ENCODE measurements around the gene TMEM184A. TPM values are rescaled to one million over a fixed set of nuclear protein-coding genes. Genes with fewer than 3 reads are reported as not detected.

TMEM184A gene
- total and polyA plus RNA-seq, 8 donors = 3.8 to 99.4 (median 17.2) TPM

GRCh38 chr7:1545417-1546246, 10.4 kb downstream of the TMEM184A start:
- H3K27me3 ChIP-seq = no peaks in the 10 kb centered on the region
- H3K36me3 ChIP-seq = peaks cover 19 to 85% (median 67%) of the 10 kb centered on the region in 4 donors
- TF ChIP-seq EP300 (IDR thresholded peaks at IDR 0.05) (no peak), POLR2A (IDR thresholded peaks at IDR 0.05) (no peak), POLR2AphosphoS5 (IDR thresholded peaks at IDR 0.05) (no peak)
- TF ChIP-seq, protein P1, sequence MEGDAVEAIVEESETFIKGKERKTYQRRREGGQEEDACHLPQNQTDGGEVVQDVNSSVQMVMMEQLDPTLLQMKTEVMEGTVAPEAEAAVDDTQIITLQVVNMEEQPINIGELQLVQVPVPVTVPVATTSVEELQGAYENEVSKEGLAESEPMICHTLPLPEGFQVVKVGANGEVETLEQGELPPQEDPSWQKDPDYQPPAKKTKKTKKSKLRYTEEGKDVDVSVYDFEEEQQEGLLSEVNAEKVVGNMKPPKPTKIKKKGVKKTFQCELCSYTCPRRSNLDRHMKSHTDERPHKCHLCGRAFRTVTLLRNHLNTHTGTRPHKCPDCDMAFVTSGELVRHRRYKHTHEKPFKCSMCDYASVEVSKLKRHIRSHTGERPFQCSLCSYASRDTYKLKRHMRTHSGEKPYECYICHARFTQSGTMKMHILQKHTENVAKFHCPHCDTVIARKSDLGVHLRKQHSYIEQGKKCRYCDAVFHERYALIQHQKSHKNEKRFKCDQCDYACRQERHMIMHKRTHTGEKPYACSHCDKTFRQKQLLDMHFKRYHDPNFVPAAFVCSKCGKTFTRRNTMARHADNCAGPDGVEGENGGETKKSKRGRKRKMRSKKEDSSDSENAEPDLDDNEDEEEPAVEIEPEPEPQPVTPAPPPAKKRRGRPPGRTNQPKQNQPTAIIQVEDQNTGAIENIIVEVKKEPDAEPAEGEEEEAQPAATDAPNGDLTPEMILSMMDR (IDR thresholded peaks at IDR 0.05) = no peak
- DNase-seq = no peak
- intact Hi-C loops (cut with DNase I; ENCODE audit: low total_unique reads) = no loop called here
- peak overlapping the region in 4 of 5 donors; percentile 2 to 54 (median 36) for H3K27ac ChIP-seq
- H3K4me3 ChIP-seq = no peak overlapping the region
- H3K4me1 ChIP-seq = peaks cover 4 to 20% (median 15%) of the 10 kb centered on the region in 4 donors
- WGBS, 5 donors = 63 to 78% (median 68%) methylated on average over 24 to 40 of the region's 40 CpGs
- no peaks in the 10 kb centered on the region for H3K9me3 ChIP-seq

DNA sequence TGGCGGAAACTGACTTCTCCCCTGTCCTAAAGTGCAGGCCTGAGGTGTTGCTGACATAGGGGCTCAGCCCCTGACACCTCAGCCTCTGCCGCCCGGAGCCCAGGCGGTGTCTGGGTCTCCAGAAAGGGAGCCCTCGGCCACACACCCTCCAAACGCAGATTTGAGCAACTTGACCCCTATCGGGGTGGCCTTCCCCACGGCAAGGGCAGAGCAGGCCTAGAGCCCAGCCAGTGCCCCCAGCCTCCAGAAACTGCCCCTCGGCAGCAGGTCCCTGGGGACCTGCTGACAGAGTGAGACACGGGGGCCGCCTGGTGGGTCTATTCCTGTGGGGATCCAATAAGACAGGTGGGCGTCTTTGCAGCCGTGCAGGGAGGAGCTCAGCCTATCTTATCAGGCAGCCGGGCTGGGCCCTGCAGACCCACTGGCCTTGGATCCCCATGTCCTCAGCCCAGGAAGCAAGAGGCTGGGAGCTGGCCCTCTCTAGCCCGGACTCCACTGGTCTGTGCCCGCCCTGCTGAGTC, 11.0 kb downstream of the TMEM184A start:
- H3K4me3 ChIP-seq = no peak overlapping the region
- peaks cover 26 to 85% (median 67%) of the 10 kb centered on the region in 4 donors for H3K36me3 ChIP-seq
- no peak for TF ChIP-seq POLR2AphosphoS5 (IDR thresholded peaks at IDR 0.05)
- TF ChIP-seq EP300 (IDR thresholded peaks at IDR 0.05) = no peak
- TF ChIP-seq POLR2A (IDR thresholded peaks at IDR 0.05) = no peak
- TF ChIP-seq, protein P1 (IDR thresholded peaks at IDR 0.05) = no peak
- peak overlapping the region in 2 of 5 donors; percentile 26 to 38 for H3K27ac ChIP-seq
- DNase-seq = no peak
- peaks cover 4 to 20% (median 15%) of the 10 kb centered on the region in 4 donors for H3K4me1 ChIP-seq
- no peaks in the 10 kb centered on the region for H3K9me3 ChIP-seq
- 77 to 84% (median 80%) methylated on average over 9 to 16 of the region's 16 CpGs for WGBS, 5 donors
- intact Hi-C loops (cut with DNase I; ENCODE audit: low total_unique reads) = no loop called here
- no peaks in the 10 kb centered on the region for H3K27me3 ChIP-seq

- no peaks in the 10 kb centered on the region for H3K27me3 ChIP-seq
- H3K27ac ChIP-seq = peak overlapping the region in 1 of 5 donors; percentile 38
- peaks cover 4 to 21% (median 16%) of the 10 kb centered on the region in 4 donors for H3K4me1 ChIP-seq
- H3K9me3 ChIP-seq = no peaks in the 10 kb centered on the region
- H3K4me3 ChIP-seq = no peak overlapping the region
- WGBS, 5 donors = 71 to 84% (median 78%) methylated on average over 32 to 41 of the region's 41 CpGs
- H3K36me3 ChIP-seq = peaks cover 32 to 85% (median 67%) of the 10 kb centered on the region in 4 donors
- DNase-seq = no peak
- TF ChIP-seq, protein P1 (IDR thresholded peaks at IDR 0.05) = no peak
- TF ChIP-seq POLR2AphosphoS5 (IDR thresholded peaks at IDR 0.05) (no peak), EP300 (IDR thresholded peaks at IDR 0.05) (no peak), POLR2A (IDR thresholded peaks at IDR 0.05) (no peak)
- intact Hi-C loops (cut with DNase I; ENCODE audit: low total_unique reads) = no loop called here
Measured at GRCh38 chr7:1544178-1544895, 11.7 kb downstream of the TMEM184A start.

DNA sequence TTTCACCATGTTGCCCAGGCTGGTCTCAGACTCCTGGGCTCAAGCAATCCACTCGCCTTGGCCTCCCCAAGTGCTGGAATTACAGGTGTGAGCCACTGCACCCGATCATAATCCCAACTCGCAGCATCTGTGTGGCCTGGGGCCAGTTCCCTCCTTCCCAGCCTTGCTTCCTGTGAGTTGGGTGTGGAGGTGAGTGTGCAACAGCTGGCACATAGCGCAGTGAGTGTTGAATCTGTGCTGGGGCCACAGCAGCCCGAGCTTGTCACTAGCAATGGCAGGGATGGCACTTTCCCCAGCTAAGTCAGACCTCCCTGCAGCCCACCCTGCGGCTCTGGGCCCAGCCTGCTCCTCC, 12.2 kb downstream of the TMEM184A start:
- Histone ChIP-seq H3K27ac (peak overlapping the region in 1 of 5 donors; percentile 21), H3K27me3 (no peaks in the 10 kb centered on the region)
- DNase-seq = peak in 1 of 2 donors; percentile 19

More for the DNA sequence above, 12.2 kb downstream of the TMEM184A start:
- 72 to 87% (median 77%) methylated on average over 5 to 6 of the region's 6 CpGs for WGBS, 5 donors
- TF ChIP-seq, protein P1 (IDR thresholded peaks at IDR 0.05) = no peak
- TF ChIP-seq POLR2A (IDR thresholded peaks at IDR 0.05) = no peak
- TF ChIP-seq POLR2AphosphoS5 (IDR thresholded peaks at IDR 0.05) = no peak
- TF ChIP-seq EP300 (IDR thresholded peaks at IDR 0.05) = no peak
- intact Hi-C loops (cut with DNase I; ENCODE audit: low total_unique reads) = no loop called here
- no peak overlapping the region for H3K4me3 ChIP-seq
- no peaks in the 10 kb centered on the region for H3K9me3 ChIP-seq
- peaks cover 37 to 85% (median 67%) of the 10 kb centered on the region in 4 donors for H3K36me3 ChIP-seq
- H3K4me1 ChIP-seq = peaks cover 8 to 27% (median 19%) of the 10 kb centered on the region in 4 donors
